Glutamatergic neuron (in vitro differentiated cells): Measurements from ENCODE around the gene ARID1B. TPM values are rescaled to one million over a fixed set of nuclear protein-coding genes. Genes with fewer than 3 reads are reported as not detected.

Experiments
- DNase-seq: peaks from one replicate; pipeline ENCODE4 v3.0.0; 2022
- H3K27ac Mint-ChIP-seq: one replicate; pipeline ENCODE4 v1.8.0; 2020; ENCODE audit warnings: mild to moderate bottlenecking, mixed read lengths, inconsistent platforms; ENCODE audit not compliant: unreplicated experiment
- H3K27me3 Mint-ChIP-seq: one replicate; pipeline ENCODE4 v1.8.0; 2020; ENCODE audit warnings: mild to moderate bottlenecking, moderate library complexity, mixed read lengths, inconsistent platforms; ENCODE audit not compliant: unreplicated experiment
- H3K36me3 Mint-ChIP-seq: one replicate; pipeline ENCODE4 v1.8.0; 2020; ENCODE audit warnings: mild to moderate bottlenecking, mixed read lengths, inconsistent platforms; ENCODE audit not compliant: unreplicated experiment
- H3K4me1 Mint-ChIP-seq: one replicate; pipeline ENCODE4 v1.8.0; 2020; ENCODE audit warnings: mild to moderate bottlenecking, low read depth, mixed read lengths, inconsistent platforms; ENCODE audit not compliant: unreplicated experiment
- H3K4me3 Mint-ChIP-seq: one replicate; pipeline ENCODE4 v1.8.0; 2020; ENCODE audit warnings: mild to moderate bottlenecking, mixed read lengths, inconsistent platforms; ENCODE audit not compliant: unreplicated experiment
- H3K9me3 Mint-ChIP-seq: one replicate; pipeline ENCODE4 v1.8.0; 2020; ENCODE audit warnings: mild to moderate bottlenecking, moderate library complexity, mixed read lengths, inconsistent platforms; ENCODE audit not compliant: unreplicated experiment
- CTCF ChIP-seq: fragments of 200-600 bp; sonication (generic); IDR thresholded peaks from one replicate; pipeline ENCODE4 v1.5.0; 2021; ENCODE audit not compliant: partially characterized antibody, unreplicated experiment
- total RNA-seq: library from RNA; stranded (reverse); fragmentation: NEBNext Ultra II Directional; extraction: Animal tissue kit (Norgen Biotek cat#: 25700); gene quantifications from one replicate; pipeline ENCODE4 v1.2.1, GENCODE V29; 2021; ENCODE audit not compliant: unreplicated experiment

The ARID1B gene
- total RNA-seq, 1 donor from 2014 or later: 202 TPM

- no peak for TF ChIP-seq CTCF
- no peak overlapping the region for H3K27ac Mint-ChIP-seq
- peaks cover 8% of the 10 kb centered on the region for H3K9me3 Mint-ChIP-seq
- DNase-seq: no peak
- H3K4me3 Mint-ChIP-seq: no peak overlapping the region
- peaks cover 10% of the 10 kb centered on the region for H3K27me3 Mint-ChIP-seq
- peaks cover 44% of the 10 kb centered on the region for H3K4me1 Mint-ChIP-seq
- no peaks in the 10 kb centered on the region for H3K36me3 Mint-ChIP-seq
These were observed 194.1 kb downstream of the ARID1B start for GRCh38 chr6:156971153-156971885.

- peaks cover 8% of the 10 kb centered on the region for H3K9me3 Mint-ChIP-seq
- H3K36me3 Mint-ChIP-seq: no peaks in the 10 kb centered on the region
- peaks cover 51% of the 10 kb centered on the region for H3K4me1 Mint-ChIP-seq
- H3K27ac Mint-ChIP-seq: no peak overlapping the region
- TF ChIP-seq CTCF: no peak
- H3K27me3 Mint-ChIP-seq: peaks cover 11% of the 10 kb centered on the region
- DNase-seq: no peak
- H3K4me3 Mint-ChIP-seq: no peak overlapping the region
These were observed 195.0 kb downstream of the ARID1B start for GRCh38 chr6:156972145-156972544.

DNA sequence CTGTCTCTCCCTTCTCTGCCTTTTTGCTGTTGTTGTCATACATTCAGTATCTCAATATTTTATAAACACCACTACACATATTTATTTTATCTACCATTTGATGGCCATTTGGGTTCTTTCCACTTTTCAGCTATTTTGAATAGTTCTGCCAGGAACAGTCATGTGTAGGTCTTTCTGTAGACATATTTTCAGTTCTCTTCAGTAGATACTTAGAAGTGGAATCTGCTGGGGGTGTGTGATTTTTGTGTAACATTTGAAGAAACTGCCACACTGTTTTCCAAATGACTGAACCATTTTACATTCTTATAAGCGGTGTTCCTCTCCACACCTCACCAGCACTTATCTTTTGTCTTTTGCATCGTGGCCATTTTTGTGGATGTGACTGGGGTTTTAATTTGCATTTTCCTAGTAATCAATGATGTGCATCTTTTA is 197.7 kb downstream of the ARID1B start:
- no peak for TF ChIP-seq CTCF
- Mint-ChIP-seq H3K27me3 (peaks cover 10% of the 10 kb centered on the region), H3K9me3 (peaks cover 9% of the 10 kb centered on the region), H3K4me1 (peaks cover 51% of the 10 kb centered on the region), H3K27ac (peak overlapping the region; percentile 30), H3K4me3 (no peak overlapping the region), H3K36me3 (no peaks in the 10 kb centered on the region)
- DNase-seq: no peak

DNA sequence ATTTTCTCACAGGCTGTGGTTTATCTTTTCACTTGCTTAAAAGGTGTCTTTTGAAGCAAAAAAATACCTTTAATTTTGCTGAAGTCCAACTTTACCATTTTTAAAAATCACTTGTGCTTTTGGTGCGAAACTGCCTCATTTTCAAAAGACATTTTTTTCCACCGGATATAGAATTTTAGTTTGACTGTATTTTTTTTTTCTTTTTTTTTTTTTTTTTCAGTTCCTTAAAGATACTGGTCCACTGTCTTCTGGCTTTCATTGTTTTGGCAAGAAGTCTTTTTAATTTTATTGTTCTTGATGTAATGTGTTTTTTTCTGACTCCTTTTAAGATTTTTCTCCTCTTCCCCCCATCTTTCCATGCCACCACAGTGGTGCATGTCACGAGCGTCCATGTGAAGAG is 198.2 kb downstream of the ARID1B start:
- no peak for DNase-seq
- Mint-ChIP-seq H3K9me3 (peaks cover 9% of the 10 kb centered on the region), H3K4me1 (peaks cover 53% of the 10 kb centered on the region), H3K36me3 (no peaks in the 10 kb centered on the region), H3K4me3 (peak overlapping the region; percentile 82), H3K27ac (peak overlapping the region; percentile 88), H3K27me3 (peaks cover 10% of the 10 kb centered on the region)
- no peak for TF ChIP-seq CTCF
